ENCODE measurements around the gene NDUFC2. TPM values are rescaled to one million over a fixed set of nuclear protein-coding genes. Genes with fewer than 3 reads are reported as not detected.
A peak's percentile ranks its signal among the peaks of the same experiment; 100 is the strongest.
"Not testable (repeated sequence)": the region's sequence is repeated elsewhere in the genome, so short reads cannot be mapped to it uniquely, and the experiment has no call there.

The NDUFC2 gene
- total RNA-seq, 1 donor from 2014 or later: 135 TPM

GRCh38 chr11:78080084-78080817 is 589 bp upstream of the NDUFC2 start:
- DNase-seq: no peak

- DNase-seq: no peak
These were observed 1.2 kb downstream of the NDUFC2 start for GRCh38 chr11:78078218-78079167.

GRCh38 chr11:78077592-78077991 is 2.1 kb downstream of the NDUFC2 start:
- not testable (repeated sequence) for DNase-seq

GRCh38 chr11:78076733-78077403 is 2.8 kb downstream of the NDUFC2 start:
- no peak for DNase-seq

- no peak for DNase-seq
These were observed 4.9 kb downstream of the NDUFC2 start for GRCh38 chr11:78074756-78075155.

- DNase-seq: no peak
These were observed 7.2 kb downstream of the NDUFC2 start for GRCh38 chr11:78072455-78072854.

- no peak for DNase-seq
These were observed 7.9 kb downstream of the NDUFC2 start for GRCh38 chr11:78071717-78072116.

GRCh38 chr11:78070621-78071020 is 9.0 kb downstream of the NDUFC2 start:
- DNase-seq: no peak

GRCh38 chr11:78069465-78069864 is 10.2 kb downstream of the NDUFC2 start:
- DNase-seq: peak; percentile 34

- DNase-seq: no peak
These were observed 12.0 kb downstream of the NDUFC2 start for GRCh38 chr11:78067704-78068103.

- no peak for DNase-seq
These were observed 13.2 kb downstream of the NDUFC2 start for GRCh38 chr11:78066471-78066870.

- no peak for DNase-seq
These were observed 14.5 kb downstream of the NDUFC2 start for GRCh38 chr11:78065203-78065602.

GRCh38 chr11:78063440-78064181 is 16.1 kb downstream of the NDUFC2 start, which contains the start of gene THRSP:
Gene THRSP, plus strand, starts transcription at chr11:78063861. Its CDS starts 21 bp downstream, at chr11:78063882.
- no peak for DNase-seq

- no peak for DNase-seq
These were observed 17.0 kb downstream of the NDUFC2 start for GRCh38 chr11:78062671-78063070.

GRCh38 chr11:78061921-78062311 is 17.7 kb downstream of the NDUFC2 start:
- no peak for DNase-seq

GRCh38 chr11:78061088-78061920 is 18.4 kb downstream of the NDUFC2 start:
- peak; percentile 33 for DNase-seq

- DNase-seq: no peak
These were observed 19.1 kb downstream of the NDUFC2 start for GRCh38 chr11:78060533-78060932.

GRCh38 chr11:78059749-78060328 is 19.8 kb downstream of the NDUFC2 start:
- DNase-seq: not testable (repeated sequence)

- DNase-seq: no peak
These were observed 22.1 kb downstream of the NDUFC2 start for GRCh38 chr11:78057462-78058055.

GRCh38 chr11:78056093-78056492 is 23.6 kb downstream of the NDUFC2 start:
- no peak for DNase-seq
